Lower leg skin (tissue), 4 donors: ENCODE data around the gene IFT43. TPM values are rescaled to one million over a fixed set of nuclear protein-coding genes. Genes with fewer than 3 reads are reported as not detected.

Experiments
- DNase-seq, 2 donors: peaks; one replicate each; pipeline ENCODE4 v3.0.0-alpha.2; 2019; ENCODE audit warnings: low spot score in 2 of 2
- H3K4me3 ChIP-seq: fragments of 200-600 bp; sonication (generic); 2 replicates; pipeline ENCODE4 v1.5.1; 2017; ENCODE audit warnings: mild to moderate bottlenecking, low read depth; ENCODE audit not compliant: poor library complexity, severe bottlenecking
- POLR2A ChIP-seq, 2 donors: fragments of 450-650 bp; IDR thresholded peaks; one replicate each; pipeline ENCODE4 v1.6.1; 2016 to 2017; ENCODE audit warnings: antibody characterized with exemption in 2 of 2, mild to moderate bottlenecking in 1 of 2, moderate library complexity in 1 of 2
- WGBS, 2 donors: methylation state at CpG; one replicate each; pipeline ENCODE4 v1.1.5; 2018; 5-methylcytosine and 5-hydroxymethylcytosine counted together
- intact Hi-C: fragments of 100-400 bp; cut with DNase I; formaldehyde crosslinking; loops from one replicate; pipeline ENCODE4 v1.15.0; 2023; ENCODE audit warnings: low total_unique reads
- total RNA-seq, 4 donors: library from RNA; depleted of rRNA; stranded (reverse); fragments of >200 nt; gene quantifications; one replicate each; pipeline ENCODE4 v1.1.0, GENCODE V29; 2016
- TF ChIP-seq, protein P1 (sequence below), 3 donors: fragments of 450-650 bp; IDR thresholded peaks; one replicate each; pipeline ENCODE4 v1.5.1; 2016; ENCODE audit warnings: antibody characterized with exemption in 3 of 3, mild to moderate bottlenecking in 3 of 3, moderate library complexity in 2 of 3

The IFT43 gene
- 10 to 100 TPM; 18.1 to 30.9 (median 19.7) TPM for total RNA-seq

DNA sequence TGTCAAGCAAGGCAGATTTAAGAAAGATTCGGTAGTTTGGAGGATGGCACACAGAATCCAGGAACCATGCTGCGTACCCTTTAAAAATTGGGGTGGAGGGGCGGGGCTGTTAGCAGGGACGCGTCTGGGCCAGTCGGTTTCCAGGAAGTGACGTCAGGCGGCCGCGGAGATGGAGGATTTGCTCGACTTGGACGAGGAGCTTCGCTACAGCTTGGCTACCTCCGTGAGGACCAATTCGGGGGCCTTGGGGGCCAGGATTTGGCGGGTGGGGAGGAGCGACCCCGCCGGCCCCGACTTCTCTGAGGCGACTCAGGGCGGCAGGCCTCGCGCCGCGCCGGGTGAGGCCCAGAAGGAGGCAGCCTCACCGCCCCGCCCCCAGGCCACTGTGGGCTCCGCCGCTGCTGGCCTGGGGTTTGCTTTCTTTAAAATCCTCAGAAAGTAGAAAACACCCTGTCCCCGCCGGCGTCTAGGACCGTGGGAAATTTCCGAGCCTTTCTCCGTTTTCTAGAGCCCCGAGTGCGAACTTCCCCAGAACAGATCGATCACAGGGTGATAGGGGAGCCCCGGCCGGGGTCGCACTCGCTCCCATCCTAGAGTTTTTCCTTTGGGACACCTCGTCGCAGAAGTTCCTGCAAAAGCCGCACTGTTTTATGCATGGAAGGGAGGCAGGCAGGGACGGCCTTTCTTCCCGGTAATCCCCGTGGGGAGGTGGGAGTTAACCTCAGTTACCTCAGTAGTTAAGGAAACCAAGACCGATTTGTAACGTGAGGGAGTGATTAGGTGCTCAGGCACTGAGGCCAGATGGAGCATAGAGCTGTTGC lies at the start of gene IFT43:
TSS of gene IFT43 (plus strand) at position 146 of the 821 bp plus-strand sequence. CDS start at position 170, 24 bp downstream.
- H3K4me3 ChIP-seq = peak within 1 kb of the TSS; percentile 53
- TF ChIP-seq, protein P1, sequence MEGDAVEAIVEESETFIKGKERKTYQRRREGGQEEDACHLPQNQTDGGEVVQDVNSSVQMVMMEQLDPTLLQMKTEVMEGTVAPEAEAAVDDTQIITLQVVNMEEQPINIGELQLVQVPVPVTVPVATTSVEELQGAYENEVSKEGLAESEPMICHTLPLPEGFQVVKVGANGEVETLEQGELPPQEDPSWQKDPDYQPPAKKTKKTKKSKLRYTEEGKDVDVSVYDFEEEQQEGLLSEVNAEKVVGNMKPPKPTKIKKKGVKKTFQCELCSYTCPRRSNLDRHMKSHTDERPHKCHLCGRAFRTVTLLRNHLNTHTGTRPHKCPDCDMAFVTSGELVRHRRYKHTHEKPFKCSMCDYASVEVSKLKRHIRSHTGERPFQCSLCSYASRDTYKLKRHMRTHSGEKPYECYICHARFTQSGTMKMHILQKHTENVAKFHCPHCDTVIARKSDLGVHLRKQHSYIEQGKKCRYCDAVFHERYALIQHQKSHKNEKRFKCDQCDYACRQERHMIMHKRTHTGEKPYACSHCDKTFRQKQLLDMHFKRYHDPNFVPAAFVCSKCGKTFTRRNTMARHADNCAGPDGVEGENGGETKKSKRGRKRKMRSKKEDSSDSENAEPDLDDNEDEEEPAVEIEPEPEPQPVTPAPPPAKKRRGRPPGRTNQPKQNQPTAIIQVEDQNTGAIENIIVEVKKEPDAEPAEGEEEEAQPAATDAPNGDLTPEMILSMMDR (IDR thresholded peaks at IDR 0.05) = no peak
- no peak for TF ChIP-seq POLR2A (IDR thresholded peaks at IDR 0.05)
- DNase-seq = peak; percentile 93 to 99
- WGBS, 2 donors = 1% methylated on average over 34 to 43 of the region's 52 CpGs
- intact Hi-C loops = no loop called here

DNA sequence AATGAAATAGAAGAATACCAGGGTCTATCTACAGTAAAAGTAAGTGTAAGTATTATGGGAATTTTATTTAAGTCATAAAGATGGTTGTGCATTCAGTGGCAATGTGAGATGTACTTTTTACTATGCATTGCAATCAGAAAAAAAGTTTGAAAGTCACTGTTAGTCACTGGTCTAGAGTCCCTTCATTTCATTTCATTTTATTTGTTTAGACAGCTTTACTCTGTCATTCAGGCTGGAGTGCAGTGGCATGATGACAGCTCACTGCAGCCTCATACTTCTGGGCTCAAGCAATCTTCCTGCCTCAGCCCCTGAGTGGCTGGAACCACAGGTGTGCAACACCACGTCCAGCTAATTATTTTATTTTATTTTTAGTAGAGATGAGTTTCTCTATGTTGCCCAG lies 46.4 kb upstream of the IFT43 start:
- no peak overlapping the region for H3K4me3 ChIP-seq
- 76 to 84% methylated on average over 1 of the region's 1 CpG for WGBS, 2 donors
- TF ChIP-seq, protein P1 (IDR thresholded peaks at IDR 0.05) = no peak
- no peak for TF ChIP-seq POLR2A (IDR thresholded peaks at IDR 0.05)
- no peak for DNase-seq
- intact Hi-C loops = no loop called here

DNA sequence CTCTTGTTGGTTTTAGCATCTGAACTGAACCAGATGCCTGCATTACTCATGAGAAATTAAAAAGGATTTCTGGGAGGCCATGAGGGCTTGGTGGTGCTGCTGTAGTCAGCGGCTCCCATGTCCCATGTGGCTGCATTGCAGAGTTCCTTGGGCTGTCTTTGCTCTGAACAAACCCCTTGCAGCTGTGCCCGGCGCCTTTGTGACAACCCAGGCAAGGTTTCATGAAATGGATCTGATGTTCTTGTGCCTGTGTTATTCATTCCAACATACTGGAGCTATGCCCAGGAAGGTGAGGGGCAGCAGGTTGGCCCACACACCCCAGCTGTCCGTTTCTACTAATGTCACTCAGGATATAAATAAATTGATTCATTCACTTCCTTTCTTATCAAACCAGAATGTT lies 44.5 kb upstream of the IFT43 start:
- no peak overlapping the region for H3K4me3 ChIP-seq
- intact Hi-C loops = no loop called here
- DNase-seq = no peak
- TF ChIP-seq POLR2A (IDR thresholded peaks at IDR 0.05) = no peak
- TF ChIP-seq, protein P1 (IDR thresholded peaks at IDR 0.05) = no peak
- 80 to 83% methylated on average over 4 of the region's 4 CpGs for WGBS, 2 donors

DNA sequence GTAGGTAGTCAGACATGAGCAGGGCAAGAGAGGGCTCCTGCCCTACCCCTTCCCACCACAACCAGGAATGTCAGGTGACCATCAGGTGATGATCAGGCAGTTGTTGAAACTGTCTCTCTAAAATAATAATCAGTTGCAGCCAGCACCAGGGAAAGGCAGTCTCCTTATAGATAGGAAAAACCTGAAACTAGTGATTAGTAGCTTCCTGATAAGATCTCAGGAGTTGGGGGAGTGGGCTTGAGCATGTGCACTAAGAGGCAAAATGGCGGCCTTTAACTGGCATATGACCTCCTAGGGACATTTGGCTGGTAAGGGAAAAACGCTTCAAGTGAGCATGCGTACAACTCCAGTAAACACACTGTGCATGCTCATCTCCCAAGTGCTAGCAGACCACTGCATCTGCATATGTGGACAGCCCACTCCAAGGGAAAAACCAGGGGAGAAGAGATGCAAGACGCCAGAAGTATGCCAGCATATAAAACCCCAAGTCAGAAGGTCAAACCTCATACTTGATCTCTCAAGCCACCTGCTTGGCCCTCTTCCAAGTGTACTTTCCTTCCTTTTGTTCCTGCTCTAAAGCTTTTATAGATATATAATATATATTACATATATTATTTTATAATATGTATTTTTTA lies 40.8 kb upstream of the IFT43 start:
- H3K4me3 ChIP-seq = no peak overlapping the region
- intact Hi-C loops = no loop called here
- DNase-seq = no peak
- 90 to 92% methylated on average over 4 of the region's 4 CpGs for WGBS, 2 donors
- TF ChIP-seq POLR2A (IDR thresholded peaks at IDR 0.05) = no peak
- TF ChIP-seq, protein P1 (IDR thresholded peaks at IDR 0.05) = no peak

DNA sequence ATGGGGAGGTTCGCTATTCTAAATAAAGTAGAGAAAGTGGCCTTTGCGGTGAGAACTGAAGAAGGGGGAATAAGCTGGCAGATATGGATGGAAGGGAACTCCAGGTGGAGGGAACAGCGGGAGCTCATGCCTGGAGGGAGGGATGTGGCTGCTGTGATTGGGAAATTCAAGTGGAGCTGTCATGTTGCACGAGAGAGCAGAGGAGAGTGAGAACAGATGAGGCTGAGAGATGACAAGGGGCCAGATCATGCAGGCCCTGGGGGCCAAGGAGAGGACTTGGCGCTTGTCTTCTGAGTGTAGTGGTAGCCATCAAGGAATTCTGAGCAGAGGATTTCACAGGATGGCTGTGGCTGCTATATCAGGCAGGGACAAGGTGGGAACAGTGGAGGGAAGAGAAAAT lies 38.8 kb upstream of the IFT43 start:
- intact Hi-C loops = no loop called here
- no peak overlapping the region for H3K4me3 ChIP-seq
- no peak for DNase-seq
- WGBS, 2 donors = 80% methylated on average over 5 of the region's 5 CpGs
- no peak for TF ChIP-seq POLR2A (IDR thresholded peaks at IDR 0.05)
- TF ChIP-seq, protein P1 (IDR thresholded peaks at IDR 0.05) = no peak
